OCI-LY1 (cell line): Measurements from ENCODE around the gene SLC4A8.

Experiments used
- H2AFZ ChIP-seq: fragments of 200-600 bp; sonication (generic), shearing (Covaris generic); 2 replicates; pipeline ENCODE4 v1.6.0; 2014; ENCODE audit warnings: antibody characterized with exemption, mild to moderate bottlenecking, low read length
- H3F3A ChIP-seq: fragments of 200-600 bp; sonication (generic), shearing (Covaris generic); 2 replicates; pipeline ENCODE4 v1.6.0; 2014; ENCODE audit warnings: mild to moderate bottlenecking, antibody characterized with exemption, low read length, moderate library complexity; ENCODE audit not compliant: insufficient read depth
- H3K27ac ChIP-seq: fragments of 200-600 bp; sonication (generic); 2 replicates; pipeline ENCODE4 v1.5.1; 2014; ENCODE audit warnings: low read length, mixed run types, mild to moderate bottlenecking, low read depth; ENCODE audit not compliant: poor library complexity, severe bottlenecking
- H3K27me3 ChIP-seq: fragments of 200-600 bp; sonication (generic); 2 replicates; pipeline ENCODE4 v1.6.0; 2014; ENCODE audit warnings: antibody characterized with exemption, mild to moderate bottlenecking, low read length, moderate library complexity; ENCODE audit not compliant: insufficient read depth
- H3K36me3 ChIP-seq: fragments of 200-600 bp; sonication (generic); 2 replicates; pipeline ENCODE4 v1.6.1; 2014; ENCODE audit warnings: mild to moderate bottlenecking, antibody characterized with exemption, low read length, moderate library complexity, mixed read lengths; ENCODE audit not compliant: insufficient read depth
- H3K4me1 ChIP-seq: fragments of 200-600 bp; sonication (generic); 2 replicates; pipeline ENCODE4 v1.5.1; 2014; ENCODE audit warnings: mild to moderate bottlenecking, low read length, moderate library complexity; ENCODE audit not compliant: insufficient read depth, severe bottlenecking
- H3K4me2 ChIP-seq: fragments of 200-600 bp; sonication (generic), shearing (Covaris generic); 2 replicates; pipeline ENCODE4 v1.6.1; 2014; ENCODE audit warnings: low read length
- H3K4me3 ChIP-seq: fragments of 200-600 bp; sonication (generic); 2 replicates; pipeline ENCODE4 v1.5.1; 2014; ENCODE audit warnings: low read length, low read depth, mild to moderate bottlenecking, mixed read lengths; ENCODE audit not compliant: poor library complexity, severe bottlenecking
- H3K79me2 ChIP-seq: fragments of 200-600 bp; shearing (Covaris generic); 2 replicates; pipeline ENCODE4 v1.6.1; 2016; ENCODE audit warnings: mixed run types, low read length, mixed read lengths; ENCODE audit not compliant: insufficient read depth
- H3K9ac ChIP-seq: fragments of 200-600 bp; sonication (generic), shearing (Covaris generic); 2 replicates; pipeline ENCODE4 v1.6.1; 2014; ENCODE audit warnings: mild to moderate bottlenecking, low read length, mixed read lengths
- H3K9me2 ChIP-seq: fragments of 200-600 bp; sonication (generic), shearing (Covaris generic); 2 replicates; pipeline ENCODE4 v1.6.1; 2014; ENCODE audit warnings: low read depth, mild to moderate bottlenecking, low read length, mixed read lengths
- H3K9me3 ChIP-seq: fragments of 200-600 bp; shearing (Covaris generic); 2 replicates; pipeline ENCODE4 v1.6.1; 2014; ENCODE audit warnings: low read length, mixed read lengths
- H4K20me1 ChIP-seq: fragments of 200-600 bp; sonication (generic), shearing (Covaris generic); 2 replicates; pipeline ENCODE4 v1.6.0; 2016; ENCODE audit warnings: mild to moderate bottlenecking, low read length; ENCODE audit not compliant: insufficient read depth
- EZH2 ChIP-seq: fragments of 200-600 bp; sonication (generic), shearing (Covaris generic); IDR thresholded peaks from 2 replicates; pipeline ENCODE4 v1.8.0; 2017; ENCODE audit warnings: borderline replicate concordance, mixed run types, mild to moderate bottlenecking, antibody characterized with exemption, low read length, moderate library complexity, mixed read lengths
- TF ChIP-seq, protein P1 (sequence below): fragments of 200-600 bp; sonication (generic), shearing (Covaris generic); IDR thresholded peaks from 2 replicates; pipeline ENCODE4 v1.5.1; 2017; ENCODE audit warnings: mild to moderate bottlenecking, antibody characterized with exemption, low read length, moderate library complexity, mixed read lengths

SLC4A8 gene

DNA sequence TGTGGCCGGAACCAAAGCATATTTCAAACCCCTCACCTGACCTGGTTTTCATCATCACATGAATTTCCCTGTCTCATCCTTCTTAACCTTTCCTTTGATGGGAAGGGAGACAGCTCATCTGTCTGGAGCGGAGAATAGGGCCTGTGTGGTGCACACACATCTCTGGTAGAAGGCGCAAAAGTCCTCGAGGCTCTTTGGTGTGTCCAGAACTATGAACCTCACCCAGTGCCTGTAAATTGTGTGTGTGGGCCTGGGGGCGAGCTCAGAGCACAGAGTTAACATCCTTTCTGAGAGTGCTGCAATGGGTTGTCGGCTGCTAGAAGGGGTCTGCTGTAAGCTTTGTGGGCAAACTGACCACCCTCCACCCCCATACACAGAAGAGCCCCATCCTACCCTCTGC lies 34.2 kb upstream of the SLC4A8 start:
- H3K4me2 ChIP-seq = peak overlapping the region; percentile 87
- no peaks in the 10 kb centered on the region for H3K9me2 ChIP-seq
- no peak overlapping the region; the same call in 1 of the 2 replicates for H3K9ac ChIP-seq
- no peaks in the 10 kb centered on the region for H3K9me3 ChIP-seq
- no peak overlapping the region for H3K27ac ChIP-seq
- no peaks in the 10 kb centered on the region for H3K36me3 ChIP-seq
- H3K4me1 ChIP-seq = peaks cover 19% of the 10 kb centered on the region
- H3K4me3 ChIP-seq = peak overlapping the region; percentile 68
- no peaks in the 10 kb centered on the region for H4K20me1 ChIP-seq
- no peak for TF ChIP-seq EZH2
- TF ChIP-seq, protein P1, sequence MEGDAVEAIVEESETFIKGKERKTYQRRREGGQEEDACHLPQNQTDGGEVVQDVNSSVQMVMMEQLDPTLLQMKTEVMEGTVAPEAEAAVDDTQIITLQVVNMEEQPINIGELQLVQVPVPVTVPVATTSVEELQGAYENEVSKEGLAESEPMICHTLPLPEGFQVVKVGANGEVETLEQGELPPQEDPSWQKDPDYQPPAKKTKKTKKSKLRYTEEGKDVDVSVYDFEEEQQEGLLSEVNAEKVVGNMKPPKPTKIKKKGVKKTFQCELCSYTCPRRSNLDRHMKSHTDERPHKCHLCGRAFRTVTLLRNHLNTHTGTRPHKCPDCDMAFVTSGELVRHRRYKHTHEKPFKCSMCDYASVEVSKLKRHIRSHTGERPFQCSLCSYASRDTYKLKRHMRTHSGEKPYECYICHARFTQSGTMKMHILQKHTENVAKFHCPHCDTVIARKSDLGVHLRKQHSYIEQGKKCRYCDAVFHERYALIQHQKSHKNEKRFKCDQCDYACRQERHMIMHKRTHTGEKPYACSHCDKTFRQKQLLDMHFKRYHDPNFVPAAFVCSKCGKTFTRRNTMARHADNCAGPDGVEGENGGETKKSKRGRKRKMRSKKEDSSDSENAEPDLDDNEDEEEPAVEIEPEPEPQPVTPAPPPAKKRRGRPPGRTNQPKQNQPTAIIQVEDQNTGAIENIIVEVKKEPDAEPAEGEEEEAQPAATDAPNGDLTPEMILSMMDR = no peak
- H3K79me2 ChIP-seq = no peaks in the 10 kb centered on the region
- no peaks in the 10 kb centered on the region for H3F3A ChIP-seq
- no peak overlapping the region for H2AFZ ChIP-seq
- H3K27me3 ChIP-seq = no peaks in the 10 kb centered on the region

DNA sequence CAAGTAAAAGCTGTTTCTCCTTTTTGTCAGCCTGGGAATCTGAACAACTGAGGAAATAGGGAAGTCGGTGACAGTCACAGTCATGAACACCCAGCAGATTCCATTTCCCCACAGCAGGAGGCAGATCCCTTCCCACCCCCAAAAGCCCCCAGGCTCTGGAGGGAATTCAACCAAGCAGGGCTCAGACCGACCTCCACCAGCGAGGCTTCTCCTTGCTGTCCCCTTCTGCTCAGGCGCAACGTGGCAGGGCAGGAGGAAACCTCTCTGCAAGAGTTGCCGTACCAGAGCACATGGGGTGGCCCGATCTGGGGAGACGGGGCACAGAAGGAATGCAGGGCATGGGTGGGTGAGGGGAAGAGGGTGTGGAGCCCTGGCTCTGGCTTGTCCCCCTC lies 33.7 kb upstream of the SLC4A8 start:
- no peaks in the 10 kb centered on the region for H3K36me3 ChIP-seq
- H3K9me2 ChIP-seq = no peaks in the 10 kb centered on the region
- H3K9ac ChIP-seq = peak overlapping the region; percentile 56
- H3K27me3 ChIP-seq = 0 out of 2 replicates have a peak, but pooled peaks cover 3% of the 10 kb centered on the region
- peak overlapping the region; percentile 87 for H3K4me2 ChIP-seq
- H3K4me1 ChIP-seq = peaks cover 19% of the 10 kb centered on the region
- no peaks in the 10 kb centered on the region for H3F3A ChIP-seq
- H3K79me2 ChIP-seq = no peaks in the 10 kb centered on the region
- no peaks in the 10 kb centered on the region for H3K9me3 ChIP-seq
- H3K27ac ChIP-seq = no peak overlapping the region
- no peaks in the 10 kb centered on the region for H4K20me1 ChIP-seq
- no peak for TF ChIP-seq EZH2
- TF ChIP-seq, protein P1 = no peak
- peak overlapping the region; percentile 18; the same call in 1 of the 2 replicates for H2AFZ ChIP-seq
- H3K4me3 ChIP-seq = peak overlapping the region; percentile 68

DNA sequence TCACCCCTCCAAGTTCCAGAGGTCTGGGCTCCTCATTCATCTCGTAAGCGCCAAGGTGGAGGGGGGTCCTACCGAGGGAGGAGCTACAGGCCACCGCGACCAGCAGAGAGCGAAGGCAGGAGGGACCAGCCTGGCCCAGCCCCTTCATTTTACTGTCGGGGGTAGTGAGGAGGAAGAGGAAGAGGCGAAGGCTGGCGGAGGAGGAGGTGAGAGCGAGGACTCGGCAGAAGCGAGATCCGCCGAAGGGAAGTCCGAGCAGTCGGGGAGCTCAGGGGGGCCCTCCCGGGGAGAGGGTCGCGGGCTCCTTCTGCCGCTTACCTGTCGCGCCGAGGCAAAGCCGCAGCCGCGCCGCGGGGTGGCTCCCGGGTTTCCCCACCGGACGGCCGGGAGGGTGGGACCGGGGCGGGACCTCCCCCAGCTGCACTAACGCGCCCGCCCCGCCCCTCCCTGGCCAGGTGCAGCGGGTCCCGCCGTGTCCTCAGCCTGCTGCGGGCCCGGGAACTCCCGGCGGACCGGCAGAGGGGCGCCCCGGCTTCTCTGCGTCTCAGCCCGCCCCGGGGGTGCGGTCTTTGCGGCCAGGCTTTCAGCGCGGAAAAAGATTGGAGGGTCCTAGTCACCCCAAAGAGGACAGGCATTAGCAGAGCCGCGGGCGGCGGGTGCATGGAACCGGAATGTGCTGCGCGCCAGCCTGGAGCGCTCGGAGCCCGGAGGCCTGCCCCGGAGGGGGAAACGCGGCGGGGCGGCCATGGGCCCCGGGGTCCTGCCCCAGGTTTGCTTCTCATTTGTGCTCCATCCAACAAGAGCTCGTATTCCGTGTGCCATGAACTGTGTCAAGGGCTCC lies 33.1 kb upstream of the SLC4A8 start, which contains the start of gene GALNT6:
GALNT6 (minus strand) TSS at position 124 of the 841 bp plus-strand sequence. CDS start 11,625 bp downstream, outside the sequence.
- Histone ChIP-seq H3K4me3 (peak within 1 kb of the TSS; percentile 68), H3K27ac (no peak within 1 kb of the TSS), H3K9ac (peak within 1 kb of the TSS; percentile 56), H4K20me1 (no peaks in the 10 kb centered on the region), H3K9me3 (no peaks in the 10 kb centered on the region), H3K9me2 (no peaks in the 10 kb centered on the region), H3K4me2 (peak within 1 kb of the TSS; percentile 87), H2AFZ (peak within 1 kb of the TSS; percentile 18; the same call in 1 of the 2 replicates), H3K36me3 (no peaks in the 10 kb centered on the region), H3K4me1 (peaks cover 19% of the 10 kb centered on the region), H3F3A (no peaks in the 10 kb centered on the region), H3K79me2 (no peaks in the 10 kb centered on the region), H3K27me3 (0 out of 2 replicates have a peak, but pooled peaks cover 4% of the 10 kb centered on the region)
- TF ChIP-seq EZH2 = no peak
- TF ChIP-seq, protein P1 = no peak
